Measurements from ENCODE around the gene LAMC2. TPM values are rescaled to one million over a fixed set of nuclear protein-coding genes. Genes with fewer than 3 reads are reported as not detected.

Gene LAMC2
- total and polyA plus RNA-seq, 10 of the 15 experiments (the other 5 are each of a cell fraction or from before 2014, with no cell fraction given) = 0.27 to 1.5 (median 0.92) TPM

DNA sequence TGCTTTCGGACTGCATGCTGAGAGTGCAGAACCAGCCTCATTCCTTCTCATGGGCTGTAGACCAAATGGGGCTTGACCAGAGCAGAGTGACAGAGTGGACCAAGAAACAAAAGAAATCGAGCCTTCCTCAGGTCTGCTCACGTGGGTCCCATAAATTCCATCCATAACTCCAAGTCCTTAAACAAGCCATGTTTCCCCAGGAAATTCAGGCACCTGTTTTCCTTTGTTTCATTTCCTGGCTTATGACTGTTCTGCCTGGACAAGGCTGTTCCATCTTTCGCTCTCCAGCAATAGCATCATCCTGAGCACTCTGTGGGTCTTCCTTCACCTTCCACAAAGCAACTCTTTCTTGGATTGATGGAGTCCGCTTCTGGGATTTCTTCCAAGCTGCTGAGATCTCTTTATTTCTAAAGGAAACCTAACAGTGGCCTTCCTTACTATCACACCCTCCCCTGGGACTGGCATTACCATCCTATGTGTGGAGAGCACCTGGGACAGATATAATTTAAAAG is 63.9 kb downstream of the LAMC2 start:
- ATAC-seq (no peak), DNase-seq (ENCODE audit: low read depth, low spot score) (no peak), FAIRE-seq (no peak)
- BruUV-seq (replicated peaks) = no TSS peak
- Histone ChIP-seq H3K27ac (ENCODE audit: control insufficient read depth, insufficient read depth) (no peak overlapping the region), H2AFZ (ENCODE audit: control insufficient read depth, low read depth, low read length) (no peak overlapping the region), H3K9me3 (replicated peaks; ENCODE audit: control insufficient read depth, insufficient read depth, low read length) (no peaks in the 10 kb centered on the region; the same call in 1 of the 3 replicates), H4K20me1 (ENCODE audit: control insufficient read depth, insufficient read depth) (no peaks in the 10 kb centered on the region), H3K4me3 (no peak overlapping the region), H3K27me3 (replicated peaks in 1 of 2; ENCODE audit: control insufficient read depth in 2 of 2, insufficient read depth in 2 of 2, low read length in 1 of 2) (no peaks in the 10 kb centered on the region), H3K4me1 (ENCODE audit: control insufficient read depth, insufficient read depth, low read length) (peaks cover 7% of the 10 kb centered on the region; the same call in 1 of the 2 replicates), H3K36me3 (ENCODE audit: control insufficient read depth in 2 of 2, insufficient read depth in 2 of 2, low read length in 1 of 2) (no peaks in the 10 kb centered on the region), H3K79me2 (ENCODE audit: control insufficient read depth, insufficient read depth, low read length) (no peaks in the 10 kb centered on the region), H3K4me2 (ENCODE audit: control insufficient read depth, insufficient read depth) (no peak overlapping the region), H3K9ac (ENCODE audit: control insufficient read depth, insufficient read depth, low read length) (no peak overlapping the region)
- ChIA-PET RAD21 (ENCODE audit: unreplicated experiment) (interaction anchor here (0.7 kb wide), 1 partner anchor 21 kb away, joined by 3 read pairs; no protein-coding TSS in a partner anchor), SMC1A (ENCODE audit: uncharacterized antibody, unreplicated experiment) (no interaction called here), POLR2A (interaction anchor here (1.7 kb wide), 1 partner anchor 12 kb away, joined by 7 read pairs; no protein-coding TSS in a partner anchor), CTCF (interaction anchor here (1.1 to 1.8 kb wide), 2 partner anchors 20 to 56 kb away, joined by 4 read pairs; no protein-coding TSS in a partner anchor)
- in situ Hi-C loops (cut with MboI) = no loop called here
- TF ChIP-seq RBBP5 (conservative IDR thresholded peaks at IDR 0.05) (no peak), WRNIP1 (IDR thresholded peaks at IDR 0.05; ENCODE audit: borderline replicate concordance, low read depth, low read length) (no peak), FOS (IDR thresholded peaks at IDR 0.05; ENCODE audit: borderline replicate concordance, extremely low read depth, insufficient read length) (no peak), ZNF274 (IDR thresholded peaks at IDR 0.05; ENCODE audit: insufficient read depth, insufficient read length) (no peak), MYC (IDR thresholded peaks at IDR 0.05; ENCODE audit: insufficient read depth, insufficient read length, insufficient replicate concordance, low read length, severe bottlenecking) (no peak), IKZF2 (IDR thresholded peaks at IDR 0.05) (no peak), GATAD2B (conservative IDR thresholded peaks at IDR 0.05; ENCODE audit: low read depth) (no peak), SREBF2 (IDR thresholded peaks at IDR 0.05; ENCODE audit: low read length) (no peak), SUZ12 (IDR thresholded peaks at IDR 0.05; ENCODE audit: unreplicated experiment) (no peak), MYB (IDR thresholded peaks at IDR 0.05; ENCODE audit: borderline replicate concordance, low read depth, low read length) (no peak)
- 15% methylated on average over 5 of the region's 5 CpGs for whole genome bisulfite sequencing (ENCODE audit: insufficient coverage, insufficient replicate concordance, low lambda C conversion rate, missing lambda C conversion rate)
- intact Hi-C loops (cut with micrococcal nuclease; ENCODE audit: unreplicated experiment) = no loop called here
